SIG-M5 treated with dmso at 0.1 percent for 504 hours (cell line): ENCODE measurements around the gene MRAS.

ENCODE experiments used
- DNase-seq: peaks from one replicate; lab custom pipeline; 2025; ENCODE audit not compliant: unreplicated experiment; lab: John Stamatoyannopoulos, UW

The MRAS gene

DNA sequence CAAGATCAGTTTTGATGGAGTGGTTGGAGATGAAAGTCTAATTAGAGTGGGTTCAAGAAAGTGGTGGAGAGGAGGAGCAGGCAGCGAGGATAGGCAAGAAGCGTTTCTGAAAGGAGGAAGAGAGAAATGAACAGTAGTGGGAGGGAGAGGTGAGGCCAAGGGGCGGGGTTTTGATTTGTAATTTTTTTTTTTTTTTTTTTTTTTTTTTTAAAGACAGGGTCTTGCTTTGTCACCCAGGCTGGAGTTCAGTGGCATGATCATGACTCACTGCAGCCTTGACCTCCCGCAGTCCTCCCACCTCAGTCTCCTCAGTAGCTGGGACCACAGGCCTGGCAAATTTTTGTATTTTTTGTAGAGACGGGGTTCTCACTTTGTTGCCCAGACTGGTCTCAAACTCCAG is 36.6 kb downstream of the MRAS start:
- no peak for DNase-seq

DNA sequence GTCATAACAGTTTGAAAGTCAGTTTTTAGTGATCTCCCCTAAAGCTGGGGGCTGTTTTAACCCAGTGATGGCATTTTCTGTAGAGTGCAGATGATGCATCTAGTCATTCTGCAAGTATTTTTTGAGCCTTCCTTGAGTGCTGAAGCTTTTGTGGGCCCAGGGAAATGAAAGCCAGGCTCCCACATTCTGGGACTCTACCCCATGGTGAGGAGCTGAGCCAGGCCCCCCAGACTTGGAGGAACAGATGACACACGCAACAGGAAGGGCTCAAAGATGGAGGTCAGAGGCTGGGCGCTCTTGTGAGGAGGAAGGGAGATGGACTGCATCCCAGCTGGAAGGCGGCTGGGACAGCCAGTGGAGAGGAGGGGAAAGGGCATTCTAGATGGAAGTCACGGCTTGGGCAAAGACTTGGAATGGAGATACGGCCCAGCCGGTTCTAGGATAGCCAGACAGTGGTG is 40.8 kb downstream of the MRAS start:
- DNase-seq = no peak

DNA sequence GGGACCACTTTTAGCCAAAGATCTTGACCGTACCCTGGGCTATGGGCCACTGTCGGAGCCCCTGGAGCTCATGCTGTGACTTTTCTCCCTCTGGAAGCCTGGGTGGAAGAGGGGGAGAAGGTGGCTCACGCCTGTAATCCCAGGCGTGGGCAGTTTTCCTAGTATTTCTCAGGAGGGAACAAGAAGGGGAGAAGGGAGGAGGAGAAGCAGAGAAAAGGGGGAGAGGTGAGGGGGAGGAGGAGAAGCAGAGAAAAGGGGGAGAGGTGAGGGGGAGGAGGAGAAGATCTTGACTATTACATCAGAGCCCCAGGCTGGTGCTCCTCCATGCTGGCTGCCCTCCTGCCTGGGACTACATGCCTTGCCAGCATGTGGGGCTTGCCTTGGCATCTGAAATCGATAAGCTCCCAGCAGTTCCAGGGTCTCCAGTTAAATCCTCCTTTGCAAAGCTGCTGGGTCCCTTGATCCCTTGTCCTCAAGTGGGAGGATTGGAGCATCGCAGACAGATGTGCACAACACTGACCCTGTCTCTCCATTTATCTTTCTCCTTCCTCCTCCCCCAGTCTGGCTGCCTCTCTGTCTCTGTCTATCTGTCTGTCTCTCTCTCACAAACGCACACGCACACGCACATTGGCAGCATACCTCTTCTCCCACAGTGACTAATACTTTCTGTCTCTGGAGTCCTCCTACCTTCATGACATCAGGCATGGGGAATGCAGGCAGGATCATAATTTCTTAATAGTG is 41.6 kb downstream of the MRAS start:
- DNase-seq = no peak

DNA sequence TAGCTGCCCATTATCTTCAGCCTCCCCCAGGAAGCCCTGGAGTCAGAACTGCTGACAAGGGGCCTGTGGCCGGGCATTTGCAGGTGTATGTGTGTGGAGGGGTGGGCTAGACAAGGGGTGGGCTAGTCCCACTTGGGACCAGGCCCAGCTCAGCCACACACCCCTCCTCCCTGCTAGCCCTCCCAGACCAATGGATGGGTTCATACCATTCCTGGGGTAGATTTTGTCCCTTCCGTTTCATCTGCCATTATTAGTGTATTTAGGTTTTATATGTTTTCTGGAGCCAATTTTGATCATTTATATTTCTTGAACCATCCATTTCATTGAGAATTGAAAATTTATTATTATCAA is 42.2 kb downstream of the MRAS start:
- no peak for DNase-seq

DNA sequence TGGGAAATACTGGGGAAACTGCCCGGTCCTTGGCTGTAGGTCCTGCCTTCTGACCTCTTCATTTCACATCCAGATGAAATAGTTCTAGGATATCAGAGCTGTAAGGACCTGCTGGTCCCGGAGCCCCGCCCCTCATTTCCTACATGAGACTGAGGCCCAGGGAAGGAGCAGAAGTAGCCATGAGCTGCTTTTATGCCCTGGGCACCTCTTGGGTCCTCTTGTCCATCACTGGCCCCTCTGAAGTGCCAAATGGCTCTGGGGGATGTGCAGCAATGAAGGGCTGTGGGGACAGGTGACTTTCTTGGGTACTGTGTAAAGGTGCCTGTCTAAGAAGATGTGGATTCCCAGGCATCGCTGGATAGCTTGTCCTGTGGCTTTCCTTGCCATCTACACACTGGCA is 45.8 kb downstream of the MRAS start:
- DNase-seq = no peak

DNA sequence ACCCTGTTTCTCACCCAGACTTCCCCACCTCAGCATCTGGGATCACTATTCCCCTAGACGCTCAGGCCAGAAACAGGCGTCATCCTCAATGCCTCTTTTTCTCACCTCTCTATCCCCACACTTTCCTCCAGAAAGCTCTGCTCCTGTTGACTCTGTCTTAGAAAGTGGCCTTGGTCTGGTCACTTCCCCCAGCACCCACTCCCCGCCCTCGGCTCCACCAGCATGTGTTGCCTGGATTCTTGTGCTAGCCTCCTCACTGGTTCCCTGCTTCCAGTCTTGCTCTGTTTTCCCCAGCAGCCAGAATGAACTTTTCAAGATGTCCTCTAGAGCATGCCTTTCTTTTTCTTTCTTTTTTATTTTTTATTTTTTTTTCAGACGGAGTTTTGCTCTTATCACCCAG is 46.3 kb downstream of the MRAS start:
- DNase-seq = no peak

DNA sequence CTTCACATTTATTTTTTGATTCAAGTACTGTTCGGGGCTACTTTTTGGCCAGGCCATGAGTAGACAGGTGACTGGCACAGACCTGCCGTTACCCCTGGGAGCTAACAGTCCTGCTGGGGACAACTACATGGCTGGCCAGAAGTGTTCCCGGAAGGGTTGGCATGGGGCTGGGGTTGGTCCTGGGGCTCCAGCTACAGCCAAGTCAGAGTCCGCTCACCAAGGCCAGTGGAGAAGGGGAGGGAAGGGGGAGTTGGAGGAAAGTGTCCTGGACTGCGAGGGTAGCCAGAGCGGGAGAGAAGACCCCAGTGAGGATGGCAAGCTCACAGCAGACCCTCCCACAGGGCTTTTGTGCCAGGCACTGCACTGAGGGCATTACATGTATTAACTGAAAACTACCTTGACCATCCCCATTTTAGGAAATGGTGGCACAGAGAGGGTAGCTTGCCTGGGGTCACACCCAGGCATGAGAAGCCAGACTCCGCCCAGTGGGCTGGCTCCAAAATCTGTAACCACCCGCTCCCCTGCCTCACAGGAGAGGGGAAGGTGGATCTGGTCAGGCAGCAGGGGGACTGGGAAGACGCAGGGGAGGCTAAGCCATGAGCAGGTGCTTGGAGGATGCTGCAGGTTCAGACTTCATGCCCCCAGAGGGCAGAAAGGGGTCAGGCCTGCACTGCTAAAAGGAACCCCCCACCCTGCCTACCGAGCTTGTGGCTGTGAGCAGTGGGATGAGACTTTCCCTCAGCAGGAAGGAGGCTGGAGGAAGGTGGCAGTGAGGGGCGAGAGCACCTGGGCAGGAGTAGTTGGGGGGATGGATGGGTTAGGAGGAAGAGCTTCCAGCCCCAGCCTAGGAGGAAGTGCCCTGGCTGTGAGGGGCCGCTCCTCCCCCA is 47.7 kb downstream of the MRAS start:
- no peak for DNase-seq

DNA sequence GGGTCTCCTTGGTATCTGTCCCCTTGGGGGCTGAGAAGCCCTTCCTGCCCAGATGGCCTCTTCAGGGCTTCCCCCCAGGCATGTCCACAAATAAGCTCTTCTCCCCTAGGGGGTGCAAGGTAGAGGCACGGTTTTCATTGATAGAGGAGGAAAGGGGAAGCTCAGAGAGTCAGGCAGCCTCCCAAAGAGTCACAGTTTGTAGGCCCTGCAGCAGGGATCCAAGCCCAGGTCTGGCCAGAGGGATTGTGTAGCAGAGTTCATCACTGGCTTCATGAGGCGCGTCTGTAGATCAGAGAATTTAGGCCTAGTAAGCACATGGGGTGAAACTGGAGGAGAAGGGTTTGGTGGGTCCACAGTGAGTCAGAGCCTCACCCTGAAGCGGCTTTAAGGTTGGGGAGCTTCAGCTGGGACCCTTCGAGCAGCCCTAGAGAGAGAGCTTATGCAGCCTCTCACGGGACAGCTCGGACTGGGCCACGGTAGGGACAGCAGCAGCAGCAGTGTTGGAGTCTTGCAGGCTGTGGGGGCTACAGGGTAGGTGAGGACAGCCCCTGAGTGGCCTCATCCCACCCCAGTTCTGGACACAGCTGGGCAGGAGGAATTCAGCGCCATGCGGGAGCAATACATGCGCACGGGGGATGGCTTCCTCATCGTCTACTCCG is 48.5 kb downstream of the MRAS start:
- DNase-seq = no peak

GRCh38 chr3:138397983-138398382 is 49.6 kb downstream of the MRAS start:
- DNase-seq = no peak

- no peak for DNase-seq
Observed at GRCh38 chr3:138398791-138399575, 50.6 kb downstream of the MRAS start.

- no peak for DNase-seq
Observed at GRCh38 chr3:138399766-138400165, 51.4 kb downstream of the MRAS start.

DNA sequence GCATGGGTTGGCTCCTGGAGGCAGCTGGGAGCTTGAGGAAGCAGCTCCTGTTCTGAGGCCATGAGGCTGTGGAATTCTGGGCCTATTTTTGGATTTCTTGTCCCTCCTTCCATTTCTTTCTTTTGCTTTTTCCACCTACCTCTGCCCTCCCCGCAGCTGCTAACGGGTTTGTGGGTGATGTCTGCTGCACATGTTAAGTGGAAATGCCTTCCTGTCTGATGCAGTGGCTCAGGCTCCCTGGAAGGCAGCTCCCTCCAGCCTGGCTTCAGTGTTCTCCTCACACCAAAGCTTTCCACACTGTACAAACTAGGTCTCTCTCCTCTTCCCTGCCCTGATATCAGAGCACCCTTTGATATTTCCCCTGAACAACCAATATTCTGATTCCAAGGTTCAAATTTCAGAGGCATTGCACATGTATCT is 52.3 kb downstream of the MRAS start:
- DNase-seq = no peak

- no peak for DNase-seq
Observed at GRCh38 chr3:138401834-138402233, 53.5 kb downstream of the MRAS start.

GRCh38 chr3:138404121-138404520 is 55.7 kb downstream of the MRAS start:
- no peak for DNase-seq

DNA sequence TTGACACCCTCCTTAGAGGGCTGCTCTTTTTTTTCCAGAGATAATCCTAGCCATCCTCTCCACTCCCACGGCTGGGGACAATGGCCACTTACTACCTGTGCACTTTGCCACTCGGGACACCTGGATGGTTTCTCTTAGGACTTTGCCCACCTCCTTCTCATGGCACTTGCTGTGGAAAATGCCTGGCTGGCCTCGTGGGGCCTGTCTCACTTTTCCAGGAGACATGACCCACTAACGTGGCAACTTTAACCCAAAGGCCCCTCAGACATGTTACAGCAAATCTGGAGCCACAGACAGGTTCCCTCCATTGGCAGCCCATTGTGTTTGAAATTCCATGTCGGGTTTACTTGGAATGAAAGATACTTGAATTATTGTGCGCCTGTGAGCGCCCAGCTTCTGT is 56.6 kb downstream of the MRAS start:
- DNase-seq = no peak

- DNase-seq = no peak
Observed at GRCh38 chr3:138405486-138405885, 57.1 kb downstream of the MRAS start.

- no peak for DNase-seq
Observed at GRCh38 chr3:138406606-138407005, 58.2 kb downstream of the MRAS start.

DNA sequence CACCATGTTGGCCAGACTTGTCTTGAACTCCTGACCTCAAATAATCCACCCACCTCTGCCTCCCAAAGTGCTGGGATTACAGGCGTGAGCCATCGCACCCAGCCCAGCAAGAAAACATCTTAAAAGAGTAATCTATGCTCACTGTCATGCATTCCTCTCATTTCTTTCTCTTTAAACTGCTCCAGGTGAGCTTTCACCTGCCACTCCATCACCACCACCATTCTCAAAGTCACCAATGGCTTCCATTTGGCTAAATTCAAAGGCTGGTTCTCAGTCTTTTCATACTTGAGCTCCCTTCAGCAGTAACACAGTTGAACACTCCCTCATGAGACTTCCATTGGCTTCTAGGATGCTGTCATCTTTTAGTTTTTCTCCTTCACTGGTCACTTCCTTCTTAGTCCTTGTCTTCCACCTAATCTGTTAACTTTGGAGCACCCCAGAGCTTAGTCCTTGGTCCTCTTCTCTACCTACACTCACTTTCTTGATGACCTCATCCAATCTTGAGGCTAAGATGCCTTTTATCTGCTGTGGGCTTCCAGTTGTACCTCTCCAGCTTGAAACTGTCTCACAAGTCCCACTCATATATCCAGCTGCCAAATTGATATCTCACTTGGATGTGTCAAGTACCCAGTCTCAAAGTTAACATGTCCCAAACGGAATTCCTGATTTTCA is 59.0 kb downstream of the MRAS start:
- DNase-seq = no peak

GRCh38 chr3:138408751-138409570 is 60.6 kb downstream of the MRAS start:
- no peak for DNase-seq
